GM12891 (cell line): ENCODE measurements around the gene CDC42EP1.

Source experiments
- POLR2A ChIP-seq: IDR thresholded peaks from 2 replicates; pipeline ENCODE4 v1.6.1; 2011; ENCODE audit warnings: low read depth, low read length, control low read depth
- POLR2AphosphoS5 ChIP-seq: IDR thresholded peaks from 2 replicates; pipeline ENCODE4 v1.6.1; 2011; ENCODE audit warnings: low read depth, low read length, control low read depth

DNA sequence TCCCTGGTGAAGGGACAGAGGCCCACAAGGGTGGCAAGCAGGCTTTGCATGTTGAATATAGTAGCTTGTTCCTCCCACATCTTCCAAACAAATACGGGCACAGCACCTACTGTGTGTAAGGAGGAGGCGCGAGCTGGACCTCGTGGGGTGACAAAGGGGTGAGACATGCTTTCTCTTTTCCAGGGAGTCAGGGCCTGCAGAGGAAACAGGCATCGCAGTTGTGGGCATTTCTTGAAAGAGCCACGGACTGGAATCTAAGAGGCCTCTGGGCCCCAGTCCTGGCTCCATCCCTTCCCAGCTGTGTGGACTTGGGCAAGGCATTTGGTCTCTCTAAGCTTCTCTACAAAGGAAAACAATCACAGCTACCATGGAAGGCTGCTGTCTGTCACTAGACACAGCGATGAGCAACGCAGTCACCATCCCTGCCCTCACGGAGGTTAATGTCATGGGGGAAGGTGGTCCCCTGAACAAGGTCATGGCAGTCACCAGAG lies 13.0 kb upstream of the CDC42EP1 start:
- TF ChIP-seq POLR2AphosphoS5 (no peak), POLR2A (no peak)
